GM12873 (cell line): ENCODE results near the gene UBAC2.

Source experiments
- TF ChIP-seq, protein P1 (sequence below): IDR thresholded peaks from 2 replicates; pipeline ENCODE4 v1.5.1; 2012; ENCODE audit warnings: low read depth, mild to moderate bottlenecking, moderate library complexity, low read length, control low read depth; ENCODE audit not compliant: insufficient read depth; ENCODE audit errors: missing control alignments

The UBAC2 gene

DNA sequence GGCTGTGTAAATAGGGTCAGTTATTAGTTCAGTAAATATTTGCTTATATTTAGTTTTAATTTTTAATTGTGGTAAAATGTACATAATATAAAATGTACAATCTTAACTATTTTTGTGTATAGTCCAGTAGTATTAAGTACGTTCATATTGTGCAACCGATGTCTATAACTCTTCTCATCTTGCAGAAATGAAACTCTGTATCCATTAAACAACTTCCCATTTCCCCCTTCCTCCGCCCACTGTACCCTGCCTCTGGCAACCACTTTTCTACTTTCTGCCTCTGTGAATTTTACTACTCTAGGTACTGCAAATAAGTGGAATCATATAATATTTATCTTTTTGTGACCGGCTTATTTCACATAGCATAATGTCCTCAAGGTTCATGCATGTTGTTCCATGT is 24.4 kb downstream of the UBAC2 start:
- TF ChIP-seq, protein P1, sequence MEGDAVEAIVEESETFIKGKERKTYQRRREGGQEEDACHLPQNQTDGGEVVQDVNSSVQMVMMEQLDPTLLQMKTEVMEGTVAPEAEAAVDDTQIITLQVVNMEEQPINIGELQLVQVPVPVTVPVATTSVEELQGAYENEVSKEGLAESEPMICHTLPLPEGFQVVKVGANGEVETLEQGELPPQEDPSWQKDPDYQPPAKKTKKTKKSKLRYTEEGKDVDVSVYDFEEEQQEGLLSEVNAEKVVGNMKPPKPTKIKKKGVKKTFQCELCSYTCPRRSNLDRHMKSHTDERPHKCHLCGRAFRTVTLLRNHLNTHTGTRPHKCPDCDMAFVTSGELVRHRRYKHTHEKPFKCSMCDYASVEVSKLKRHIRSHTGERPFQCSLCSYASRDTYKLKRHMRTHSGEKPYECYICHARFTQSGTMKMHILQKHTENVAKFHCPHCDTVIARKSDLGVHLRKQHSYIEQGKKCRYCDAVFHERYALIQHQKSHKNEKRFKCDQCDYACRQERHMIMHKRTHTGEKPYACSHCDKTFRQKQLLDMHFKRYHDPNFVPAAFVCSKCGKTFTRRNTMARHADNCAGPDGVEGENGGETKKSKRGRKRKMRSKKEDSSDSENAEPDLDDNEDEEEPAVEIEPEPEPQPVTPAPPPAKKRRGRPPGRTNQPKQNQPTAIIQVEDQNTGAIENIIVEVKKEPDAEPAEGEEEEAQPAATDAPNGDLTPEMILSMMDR, result no peak

DNA sequence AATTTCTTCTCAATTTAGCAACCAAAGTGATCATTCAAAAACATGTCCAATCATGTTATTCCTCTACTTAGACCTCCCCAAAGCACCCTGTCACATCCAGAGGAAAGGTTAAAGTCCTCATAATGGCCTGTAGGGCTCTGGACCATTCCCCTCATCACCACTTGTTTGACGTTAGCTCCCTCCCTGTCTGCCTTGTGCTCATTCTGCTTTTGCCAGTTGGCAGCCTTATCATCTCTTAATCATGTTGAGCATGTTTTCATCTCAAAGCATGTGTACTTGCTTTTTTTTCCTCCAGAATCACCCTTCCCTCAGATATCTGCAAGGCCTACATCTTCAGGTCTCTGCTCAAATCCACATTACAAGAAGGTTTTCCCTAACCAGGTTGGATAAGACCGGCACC is 25.9 kb downstream of the UBAC2 start:
- TF ChIP-seq, protein P1, result no peak

DNA sequence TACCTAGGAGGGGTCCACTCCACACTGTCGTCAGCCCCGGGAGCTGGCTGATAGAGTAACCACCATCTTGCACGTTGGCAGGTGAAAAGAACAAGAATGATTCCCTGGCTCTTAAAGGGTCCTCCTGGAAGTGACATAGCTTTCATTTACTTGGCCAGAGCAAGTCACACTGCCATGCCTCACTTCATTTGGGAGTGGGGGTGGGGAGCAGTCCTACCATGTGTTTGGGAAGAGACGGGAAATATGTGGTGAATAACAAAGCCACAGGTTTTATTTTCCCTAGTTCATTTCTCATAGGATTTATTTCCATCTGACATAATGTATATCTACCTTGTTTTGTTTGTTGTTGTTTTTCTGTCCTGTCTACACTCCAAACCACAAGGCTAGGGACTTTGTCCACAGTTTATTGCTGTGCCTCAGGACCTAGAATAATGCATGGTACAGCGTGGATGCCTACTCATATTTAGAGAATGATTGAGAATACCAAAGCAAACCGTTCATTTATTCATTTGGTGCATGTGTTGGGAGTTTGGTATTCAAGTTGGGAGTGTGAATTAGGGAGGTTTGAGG is 26.8 kb downstream of the UBAC2 start:
- TF ChIP-seq, protein P1, result no peak

DNA sequence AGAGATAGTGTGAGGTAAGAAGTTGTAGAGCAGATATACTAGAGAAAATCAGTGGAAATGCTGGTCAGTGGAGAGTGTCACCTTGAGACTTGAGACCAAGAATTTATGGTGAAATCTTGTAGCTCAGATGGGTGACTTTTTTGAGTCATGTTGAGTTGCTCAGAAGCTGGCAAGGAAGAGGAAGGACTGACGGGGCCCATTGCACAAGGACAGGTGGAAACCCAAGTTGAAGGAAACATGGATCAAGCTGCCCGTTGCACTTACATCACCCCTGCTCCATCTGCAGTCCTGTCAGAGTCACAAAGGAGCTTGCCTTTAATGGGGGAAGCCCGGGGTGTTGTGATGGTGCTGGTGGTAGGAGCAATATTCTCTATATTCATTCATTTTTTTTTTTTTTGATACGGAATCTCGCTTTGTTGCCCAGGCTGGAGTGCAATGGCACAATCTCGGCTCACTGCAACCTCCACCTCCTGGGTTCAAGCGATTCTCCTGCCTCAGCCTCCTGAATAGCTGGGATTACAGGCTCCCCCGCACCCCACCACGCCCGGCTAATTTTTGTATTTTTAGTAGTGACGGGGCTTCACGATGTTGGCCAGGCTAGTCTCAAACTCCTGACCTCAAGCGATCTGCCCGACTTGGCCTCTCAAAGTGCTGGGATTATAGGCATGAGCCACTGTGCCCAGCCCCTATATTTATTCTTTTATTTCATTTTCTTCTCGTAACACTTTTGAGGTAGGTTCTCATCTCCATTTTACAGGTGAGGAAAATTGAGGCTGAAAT is 27.4 kb downstream of the UBAC2 start:
- TF ChIP-seq, protein P1, result no peak

DNA sequence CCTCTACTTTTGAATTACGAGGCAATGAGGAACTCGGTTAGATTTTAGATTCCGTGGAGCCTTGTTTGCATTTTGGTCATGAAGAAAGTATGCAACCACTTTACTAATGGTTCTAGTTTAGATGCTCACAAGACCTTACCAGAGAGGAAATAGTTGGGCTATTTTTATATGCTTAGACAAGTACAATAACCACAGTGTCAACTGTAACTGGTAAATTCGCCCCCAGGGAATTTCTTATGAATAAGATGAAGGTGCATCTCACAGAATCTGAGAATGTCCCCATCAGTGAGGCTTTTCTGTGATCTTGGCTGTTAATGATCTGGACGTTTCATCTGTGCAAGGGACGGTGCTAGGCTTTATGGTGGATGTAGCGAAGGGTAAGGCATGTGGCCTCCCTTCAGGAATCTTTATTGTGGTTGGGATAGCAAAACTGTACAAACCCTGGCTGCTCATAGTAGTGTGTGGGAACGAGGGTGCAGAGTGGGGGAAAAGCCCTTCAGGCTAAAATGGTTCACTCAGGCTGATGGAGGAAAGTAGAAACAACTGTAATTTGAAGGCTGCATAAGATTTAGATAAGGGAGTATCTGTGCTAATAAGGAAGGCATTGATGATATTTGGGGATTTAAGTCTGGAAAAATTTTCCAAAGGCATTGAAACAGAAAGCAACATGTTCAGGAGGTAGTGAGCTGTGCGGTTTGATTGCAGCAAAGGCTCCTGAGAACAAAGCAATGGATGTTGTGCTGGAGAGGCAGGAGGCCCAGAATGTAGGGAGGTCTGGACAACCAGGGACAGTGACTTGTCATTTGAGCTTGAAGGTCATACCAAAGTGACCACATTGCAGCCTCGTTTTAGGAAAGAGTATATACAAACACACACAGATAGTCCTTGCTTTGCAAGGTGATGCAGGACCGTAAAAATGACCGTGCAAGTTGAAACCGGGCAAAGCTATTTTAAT is 28.4 kb downstream of the UBAC2 start:
- TF ChIP-seq, protein P1, result no peak

DNA sequence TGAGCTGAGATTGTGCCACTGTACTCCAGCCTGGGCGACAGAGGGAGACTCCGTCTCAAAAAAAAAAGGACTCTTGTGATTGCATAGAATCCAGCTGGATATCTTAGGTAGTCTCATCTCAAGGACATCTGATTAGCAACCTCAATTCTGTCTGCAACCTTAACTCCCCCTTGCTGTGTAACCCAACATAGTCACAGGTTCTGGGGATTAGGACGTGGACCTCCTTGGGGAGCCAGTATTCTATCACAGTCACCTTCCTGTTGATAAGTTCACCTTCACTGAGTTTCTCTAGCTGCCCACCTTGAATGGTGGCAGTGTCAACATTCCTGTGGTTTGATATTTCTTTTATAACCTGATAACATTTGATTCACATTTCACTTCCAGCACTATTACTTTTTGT is 30.3 kb downstream of the UBAC2 start:
- TF ChIP-seq, protein P1, result no peak

DNA sequence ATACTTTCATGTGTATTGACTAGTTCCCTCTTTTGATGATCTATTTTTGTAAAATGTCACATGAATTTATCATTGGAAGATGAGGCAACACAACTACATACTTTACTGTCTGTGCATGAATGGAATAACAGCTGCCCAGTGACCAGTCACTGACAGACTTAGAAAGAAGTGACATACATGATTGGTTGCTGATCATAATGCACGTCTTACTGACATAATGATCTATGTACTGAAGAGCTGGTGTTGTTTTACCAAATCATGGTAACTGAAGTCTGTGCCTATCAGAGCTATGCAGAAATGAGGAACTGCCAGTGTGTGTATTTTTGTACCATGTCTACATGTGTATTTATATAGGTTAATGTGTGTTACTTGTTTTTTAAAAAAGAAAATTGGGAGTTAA is 31.1 kb downstream of the UBAC2 start:
- TF ChIP-seq, protein P1, result no peak
